ENCODE results near the gene JPT1.
"Not testable (repeated sequence)": the region's sequence is repeated elsewhere in the genome, so short reads cannot be mapped to it uniquely, and the experiment has no call there.

The JPT1 gene

DNA sequence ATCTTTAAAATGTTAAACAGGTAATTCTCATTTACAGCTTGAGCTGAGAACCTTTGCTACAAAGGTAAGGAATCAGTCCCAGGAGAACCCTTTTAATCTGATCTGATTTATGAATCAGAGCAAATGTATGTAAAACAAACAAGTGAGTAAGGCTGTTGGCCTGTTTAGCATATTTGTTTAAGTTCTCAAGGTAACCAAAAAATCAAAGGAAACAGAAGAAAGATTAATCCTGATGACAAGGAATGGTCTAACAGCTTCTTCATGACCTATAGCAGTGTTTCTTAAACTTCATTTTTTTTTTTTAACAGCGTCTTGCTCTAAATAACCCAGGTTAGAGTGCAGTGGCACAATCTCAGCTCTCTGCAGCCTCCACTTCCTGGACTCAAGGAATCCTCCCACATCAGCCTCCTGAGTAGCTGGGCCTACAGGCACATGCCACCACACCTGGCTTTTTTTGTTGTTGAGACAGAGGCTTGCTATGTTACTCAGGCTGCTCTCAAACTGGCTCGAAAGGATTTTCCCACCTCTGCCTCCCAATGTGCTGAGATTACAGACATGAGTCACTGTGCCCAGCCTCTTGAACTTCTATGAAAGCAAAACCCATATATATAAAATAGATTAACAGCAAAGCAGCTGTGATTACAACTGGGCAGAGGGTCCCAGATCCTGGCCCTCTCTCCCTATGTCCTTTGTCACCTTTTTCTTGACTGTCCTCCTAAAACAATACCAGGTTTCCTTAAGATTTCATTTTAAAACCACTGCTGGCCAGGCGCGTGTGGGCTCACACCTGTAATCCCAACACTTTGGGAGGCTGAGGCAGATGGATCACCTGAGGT is 5.1 kb upstream of the JPT1 start:
- no peak for TF ChIP-seq TAF1 (IDR thresholded peaks at IDR 0.05; ENCODE audit: low read depth, low read length)
- no peak for TF ChIP-seq SPI1 (IDR thresholded peaks at IDR 0.05; ENCODE audit: low read depth, low read length)
- no peak for TF ChIP-seq PAX5 (IDR thresholded peaks at IDR 0.05; ENCODE audit: insufficient read depth, low read length, severe bottlenecking)
- TF ChIP-seq POU2F2 (IDR thresholded peaks at IDR 0.05; ENCODE audit: low read depth, low read length): no peak
- TF ChIP-seq POLR2A (IDR thresholded peaks at IDR 0.05; ENCODE audit: low read depth, low read length): no peak
- no peak for TF ChIP-seq POLR2AphosphoS5 (IDR thresholded peaks at IDR 0.05; ENCODE audit: low read depth, low read length)
- no peak for DNase-seq (ENCODE audit: insufficient read length, low spot score)
- FAIRE-seq: no peak

DNA sequence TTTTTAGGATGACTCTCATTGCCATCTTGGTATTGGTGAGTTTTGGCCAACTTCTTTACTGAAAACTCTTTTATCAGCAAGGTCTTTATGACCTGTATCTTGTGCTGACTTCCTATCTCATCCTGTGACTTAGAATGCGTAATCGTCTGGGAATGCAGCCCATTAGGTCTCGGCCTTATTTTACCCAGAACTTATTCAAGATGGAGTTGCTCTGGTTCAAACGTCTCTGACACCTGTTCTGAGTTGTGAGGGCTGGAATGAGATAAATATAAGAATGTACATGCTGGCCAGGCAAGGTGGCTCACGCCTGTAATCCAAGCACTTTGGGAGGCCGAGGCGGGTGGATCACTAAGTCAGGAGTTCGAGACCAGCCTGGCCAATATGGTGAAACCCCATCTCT is 4.2 kb upstream of the JPT1 start:
- FAIRE-seq; DNase-seq (ENCODE audit: insufficient read length, low spot score): not testable (repeated sequence)

DNA sequence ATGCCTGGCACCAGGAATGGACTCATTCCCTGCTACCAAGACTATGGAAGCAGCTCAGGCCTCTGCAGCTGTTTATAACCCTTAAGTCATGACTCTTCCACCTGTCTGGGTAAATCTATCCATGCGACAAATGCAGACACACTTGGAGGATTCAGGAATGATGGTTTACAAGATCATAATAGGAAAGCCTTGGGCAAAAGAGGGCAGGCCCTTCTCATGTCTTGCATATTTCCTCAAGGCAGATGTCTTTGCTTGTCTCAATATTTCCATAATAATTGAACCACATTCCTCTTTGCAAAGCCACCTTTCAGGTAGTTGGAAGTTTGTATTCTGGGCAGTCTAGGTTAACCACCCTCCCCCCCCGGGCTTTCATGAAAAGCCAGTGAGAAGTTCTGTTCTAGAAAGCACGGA is 884 bp upstream of the JPT1 start:
- no peak for DNase-seq (ENCODE audit: insufficient read length, low spot score)
- no peak for FAIRE-seq
- no peak for TF ChIP-seq POLR2A (IDR thresholded peaks at IDR 0.05; ENCODE audit: low read depth, low read length)
- TF ChIP-seq POLR2AphosphoS5 (IDR thresholded peaks at IDR 0.05; ENCODE audit: low read depth, low read length): no peak
- no peak for TF ChIP-seq POU2F2 (IDR thresholded peaks at IDR 0.05; ENCODE audit: low read depth, low read length)
- TF ChIP-seq SPI1 (IDR thresholded peaks at IDR 0.05; ENCODE audit: low read depth, low read length): no peak
- no peak for TF ChIP-seq TAF1 (IDR thresholded peaks at IDR 0.05; ENCODE audit: low read depth, low read length)
- TF ChIP-seq PAX5 (IDR thresholded peaks at IDR 0.05; ENCODE audit: insufficient read depth, low read length, severe bottlenecking): no peak

DNA sequence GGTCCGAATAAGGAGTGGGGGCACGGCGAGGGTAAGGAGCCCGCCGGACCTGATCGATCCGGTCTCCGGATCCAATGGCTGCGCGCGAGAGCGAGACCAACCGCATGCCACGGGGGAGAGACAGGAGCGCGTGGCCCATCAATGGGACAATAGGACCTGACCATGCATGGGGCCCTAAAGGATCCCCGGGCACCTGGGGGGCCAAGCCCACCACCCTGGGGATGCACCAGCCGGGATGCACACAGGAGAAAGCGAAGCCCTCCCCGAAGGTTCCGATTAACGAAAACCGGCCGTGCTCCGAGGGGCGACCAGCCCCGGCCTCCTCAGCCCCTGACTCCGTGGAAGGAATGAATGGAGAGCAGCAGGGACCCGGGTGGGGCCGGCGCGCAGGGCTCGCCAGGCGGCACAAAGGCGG is 525 bp downstream of the JPT1 start:
- TF ChIP-seq SPI1 (IDR thresholded peaks at IDR 0.05; ENCODE audit: low read depth, low read length) (no peak), POLR2AphosphoS5 (IDR thresholded peaks at IDR 0.05; ENCODE audit: low read depth, low read length) (no peak), TAF1 (IDR thresholded peaks at IDR 0.05; ENCODE audit: low read depth, low read length) (no peak), POU2F2 (IDR thresholded peaks at IDR 0.05; ENCODE audit: low read depth, low read length) (no peak), PAX5 (IDR thresholded peaks at IDR 0.05; ENCODE audit: insufficient read depth, low read length, severe bottlenecking) (no peak), POLR2A (IDR thresholded peaks at IDR 0.05; ENCODE audit: low read depth, low read length) (no peak)
- FAIRE-seq: no peak
- DNase-seq (ENCODE audit: insufficient read length, low spot score): no peak

DNA sequence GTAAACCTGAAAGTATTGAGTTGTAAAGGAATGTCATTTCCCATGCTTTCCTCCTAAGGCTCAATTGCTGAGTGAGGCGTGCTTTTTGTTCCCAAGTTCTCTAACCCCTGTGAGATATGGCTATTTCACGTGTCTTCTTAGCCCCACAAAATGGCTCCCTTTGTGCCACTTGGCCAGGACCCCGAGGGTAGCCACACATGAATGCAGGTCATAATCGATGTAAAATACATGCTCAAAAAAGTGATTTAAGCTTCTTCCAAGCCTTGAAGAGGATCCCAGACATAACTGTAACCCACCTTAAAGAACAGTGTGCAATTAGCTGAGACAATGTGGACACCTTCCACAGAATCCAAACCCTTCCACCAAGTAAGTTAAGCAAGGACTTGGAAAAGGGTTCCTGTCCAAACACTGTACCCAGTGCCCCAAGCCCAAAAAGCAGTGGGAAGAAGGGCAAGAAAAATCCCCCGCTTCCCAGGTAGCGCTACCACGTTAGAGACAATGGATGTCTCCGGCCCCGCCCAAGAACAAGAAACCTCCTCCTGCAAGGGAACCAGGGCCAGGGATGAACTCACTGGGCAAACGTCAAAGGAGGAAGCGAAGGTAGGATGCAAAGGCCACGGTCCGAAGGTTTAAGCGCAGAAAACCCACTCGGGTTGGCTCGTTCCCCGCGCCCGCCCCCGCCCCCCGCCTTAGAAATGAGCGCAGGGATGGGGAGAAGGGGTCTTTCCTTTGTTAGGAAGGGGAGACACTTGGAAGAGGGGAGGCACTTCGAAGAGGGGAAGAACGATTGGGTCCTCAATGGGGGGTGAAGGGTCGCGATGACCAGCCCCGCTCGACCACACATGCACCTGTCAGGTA is 1.2 kb downstream of the JPT1 start:
- peak; percentile 51 for FAIRE-seq
- TF ChIP-seq SPI1 (IDR thresholded peaks at IDR 0.05; ENCODE audit: low read depth, low read length) (no peak), POU2F2 (IDR thresholded peaks at IDR 0.05; ENCODE audit: low read depth, low read length) (no peak), PAX5 (IDR thresholded peaks at IDR 0.05; ENCODE audit: insufficient read depth, low read length, severe bottlenecking) (no peak), POLR2A (IDR thresholded peaks at IDR 0.05; ENCODE audit: low read depth, low read length) (no peak), TAF1 (IDR thresholded peaks at IDR 0.05; ENCODE audit: low read depth, low read length) (no peak), POLR2AphosphoS5 (IDR thresholded peaks at IDR 0.05; ENCODE audit: low read depth, low read length) (no peak)
- no peak for DNase-seq (ENCODE audit: insufficient read length, low spot score)

DNA sequence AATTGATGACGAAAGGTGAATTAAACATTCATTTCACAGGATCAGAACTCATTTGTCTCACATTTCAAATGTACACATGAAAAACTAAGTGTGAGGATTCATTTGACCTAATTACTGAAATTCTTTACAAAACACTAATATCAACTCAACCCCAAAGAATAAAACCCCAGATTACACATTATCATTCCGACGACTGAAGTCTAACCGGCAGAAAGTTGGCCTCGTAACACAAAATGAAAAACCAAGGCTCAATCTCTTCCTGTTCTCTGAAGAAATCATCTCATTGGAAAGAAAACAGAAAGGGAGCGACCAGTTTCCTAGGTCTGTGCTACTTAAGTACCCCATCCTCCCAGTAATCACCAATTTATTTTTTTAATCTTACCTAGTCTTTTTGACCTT is 1.8 kb downstream of the JPT1 start:
- FAIRE-seq (no peak), DNase-seq (ENCODE audit: insufficient read length, low spot score) (no peak)
- no peak for TF ChIP-seq POU2F2 (IDR thresholded peaks at IDR 0.05; ENCODE audit: low read depth, low read length)
- no peak for TF ChIP-seq SPI1 (IDR thresholded peaks at IDR 0.05; ENCODE audit: low read depth, low read length)
- TF ChIP-seq PAX5 (IDR thresholded peaks at IDR 0.05; ENCODE audit: insufficient read depth, low read length, severe bottlenecking): no peak
- no peak for TF ChIP-seq POLR2A (IDR thresholded peaks at IDR 0.05; ENCODE audit: low read depth, low read length)
- TF ChIP-seq POLR2AphosphoS5 (IDR thresholded peaks at IDR 0.05; ENCODE audit: low read depth, low read length): no peak
- no peak for TF ChIP-seq TAF1 (IDR thresholded peaks at IDR 0.05; ENCODE audit: low read depth, low read length)

DNA sequence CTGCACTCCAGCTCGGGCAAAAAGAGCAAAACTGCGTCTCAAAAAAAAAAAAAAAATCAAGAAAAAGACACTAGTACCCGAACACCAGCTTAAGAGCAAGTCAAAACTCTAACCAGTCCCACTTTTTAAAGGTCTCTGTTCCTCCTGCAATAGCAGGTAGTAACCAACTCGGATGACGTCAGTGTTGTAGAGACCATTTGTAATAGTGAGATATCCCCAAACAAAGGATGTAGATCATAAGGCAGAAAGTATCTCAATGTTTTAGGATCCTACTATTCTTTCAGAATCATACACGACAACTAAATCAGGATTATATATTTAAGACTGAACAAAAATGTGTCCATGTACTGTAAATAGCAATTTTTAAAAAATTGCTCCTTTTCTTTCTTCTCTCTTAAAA is 2.4 kb downstream of the JPT1 start:
- no peak for TF ChIP-seq POU2F2 (IDR thresholded peaks at IDR 0.05; ENCODE audit: low read depth, low read length)
- no peak for TF ChIP-seq POLR2A (IDR thresholded peaks at IDR 0.05; ENCODE audit: low read depth, low read length)
- TF ChIP-seq SPI1 (IDR thresholded peaks at IDR 0.05; ENCODE audit: low read depth, low read length): no peak
- TF ChIP-seq POLR2AphosphoS5 (IDR thresholded peaks at IDR 0.05; ENCODE audit: low read depth, low read length): no peak
- no peak for FAIRE-seq
- no peak for DNase-seq (ENCODE audit: insufficient read length, low spot score)

DNA sequence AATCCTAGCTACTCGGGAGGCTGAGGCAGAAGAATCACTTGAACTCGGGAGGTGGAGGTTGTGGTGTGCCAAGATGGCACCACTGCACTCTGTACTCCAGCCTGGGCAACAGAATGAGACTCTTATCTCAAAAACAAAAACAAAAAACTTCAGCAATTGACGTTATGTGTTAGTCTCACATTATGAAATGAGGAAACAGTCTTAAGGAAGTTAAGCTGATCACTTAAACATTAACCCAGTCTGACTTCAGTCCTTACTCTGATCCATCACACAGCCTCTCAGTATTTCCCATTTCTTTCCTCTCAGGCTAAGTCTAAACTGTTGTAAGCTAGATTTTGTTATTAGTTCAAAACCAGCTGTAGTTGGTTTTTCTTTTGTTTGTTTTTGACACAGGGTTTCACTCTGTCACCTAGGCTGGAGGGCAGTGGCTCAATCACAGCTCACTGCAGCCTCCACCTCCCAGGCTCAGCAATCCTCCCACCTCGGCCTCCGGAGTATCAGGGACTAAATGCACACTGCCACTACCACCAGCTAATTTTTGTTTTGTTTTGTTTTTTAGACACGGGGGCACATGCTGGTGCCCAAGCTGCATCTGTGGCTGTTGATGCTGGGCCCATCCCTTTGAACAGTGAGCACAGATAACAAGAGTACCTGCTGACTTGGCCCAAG is 6.3 kb downstream of the JPT1 start:
- no peak for FAIRE-seq
- no peak for DNase-seq (ENCODE audit: insufficient read length, low spot score)
- TF ChIP-seq TAF1 (IDR thresholded peaks at IDR 0.05; ENCODE audit: low read depth, low read length): no peak
- TF ChIP-seq POLR2A (IDR thresholded peaks at IDR 0.05; ENCODE audit: low read depth, low read length): no peak
- TF ChIP-seq SPI1 (IDR thresholded peaks at IDR 0.05; ENCODE audit: low read depth, low read length): no peak
- TF ChIP-seq PAX5 (IDR thresholded peaks at IDR 0.05; ENCODE audit: insufficient read depth, low read length, severe bottlenecking): no peak
- no peak for TF ChIP-seq POU2F2 (IDR thresholded peaks at IDR 0.05; ENCODE audit: low read depth, low read length)
- no peak for TF ChIP-seq POLR2AphosphoS5 (IDR thresholded peaks at IDR 0.05; ENCODE audit: low read depth, low read length)

DNA sequence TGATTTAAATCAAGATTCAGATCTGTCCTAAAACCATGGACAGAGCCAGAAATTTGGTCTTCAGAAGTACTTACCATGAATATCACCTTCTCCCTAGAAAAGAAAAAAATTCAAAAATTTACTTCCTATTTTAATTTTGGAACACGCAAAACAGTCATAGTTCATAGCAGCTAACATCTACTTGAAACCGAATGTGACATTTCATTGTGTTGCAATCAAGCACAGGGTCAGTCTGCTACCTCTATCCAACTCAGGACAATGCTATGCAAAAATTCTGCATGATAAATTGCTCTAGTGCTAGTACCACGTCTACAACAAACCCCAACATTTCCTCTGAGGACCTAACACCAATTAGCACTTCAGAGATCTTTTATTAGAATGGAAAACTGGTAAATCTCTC is 7.7 kb downstream of the JPT1 start:
- DNase-seq (ENCODE audit: insufficient read length, low spot score): no peak
- no peak for FAIRE-seq
- TF ChIP-seq POLR2A (IDR thresholded peaks at IDR 0.05; ENCODE audit: low read depth, low read length): no peak
- TF ChIP-seq POU2F2 (IDR thresholded peaks at IDR 0.05; ENCODE audit: low read depth, low read length): no peak
- TF ChIP-seq POLR2AphosphoS5 (IDR thresholded peaks at IDR 0.05; ENCODE audit: low read depth, low read length): no peak
- TF ChIP-seq SPI1 (IDR thresholded peaks at IDR 0.05; ENCODE audit: low read depth, low read length): no peak
- no peak for TF ChIP-seq PAX5 (IDR thresholded peaks at IDR 0.05; ENCODE audit: insufficient read depth, low read length, severe bottlenecking)
- no peak for TF ChIP-seq TAF1 (IDR thresholded peaks at IDR 0.05; ENCODE audit: low read depth, low read length)

Data from GM12891 (cell line).